H1 (cell line): Measurements from ENCODE around the gene TEX10.

Experiments used
- BCL11A ChIP-seq, 2 experiments: IDR thresholded peaks; one replicate each; pipeline ENCODE4 v1.6.1; 2011; ENCODE audit warnings: low read depth in 2 of 2, low read length in 2 of 2, mild to moderate bottlenecking in 2 of 2
- GABPA ChIP-seq: IDR thresholded peaks from 2 replicates; pipeline ENCODE4 v1.6.1; 2011; ENCODE audit warnings: mild to moderate bottlenecking, low read length, moderate library complexity, borderline replicate concordance; ENCODE audit not compliant: insufficient read depth
- POLR2AphosphoS5 ChIP-seq: IDR thresholded peaks from 2 replicates; pipeline ENCODE4 v1.6.1; 2011; ENCODE audit warnings: low read depth, low read length
- SIN3A ChIP-seq, 2 experiments: IDR thresholded peaks in 1 of 2; conservative IDR thresholded peaks in 1 of 2; 2 replicates each; pipeline ENCODE4 v1.6.1; 2011 to 2012; ENCODE audit warnings: low read length in 2 of 2, improper control_type of control experiment in 1 of 2, low read depth in 1 of 2, mild to moderate bottlenecking in 1 of 2
- TF ChIP-seq, protein P1 (sequence below), 3 experiments: IDR thresholded peaks; 1 replicate in 2 of 3; 2 replicates in 1 of 3; pipeline versions ENCODE4 v1.5.1 to v1.6.1; 2011; ENCODE audit warnings: low read length in 3 of 3, mild to moderate bottlenecking in 3 of 3, inconsistent platforms in 2 of 3, low read depth in 1 of 3, moderate library complexity in 1 of 3; ENCODE audit not compliant: insufficient read depth in 1 of 3; ENCODE audit errors: control extremely low read depth in 1 of 3
- TF ChIP-seq, protein P2 (sequence below): IDR thresholded peaks from 2 replicates; pipeline ENCODE4 v1.6.1; 2012; ENCODE audit warnings: low read length, inconsistent platforms

DNA sequence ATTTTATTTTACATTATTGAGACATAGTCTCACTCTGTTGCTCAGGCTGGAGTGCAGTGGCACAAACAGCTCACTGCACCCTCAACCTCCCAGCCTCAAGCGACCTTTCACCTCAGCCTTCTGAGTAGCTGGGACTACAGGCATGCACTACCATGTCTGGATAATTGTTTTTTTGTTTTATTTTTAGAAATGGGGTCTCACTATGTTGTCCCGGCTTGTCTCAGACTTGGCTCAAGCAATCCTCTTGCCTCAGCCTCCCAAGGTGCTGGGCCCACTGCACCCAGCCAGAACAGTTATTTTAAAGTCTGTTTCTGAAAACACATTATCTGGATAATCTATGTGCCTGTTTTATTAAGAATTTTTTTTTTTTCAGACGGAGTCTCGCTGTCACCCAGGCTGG lies 62.0 kb downstream of the TEX10 start:
- TF ChIP-seq GABPA (no peak), BCL11A (IDR thresholded peaks at IDR 0.05; ENCODE audit: low read depth in 2 of 2, low read length in 2 of 2) (no peak), POLR2AphosphoS5 (no peak), SIN3A (conservative IDR thresholded peaks at IDR 0.05 in 1 of 2, IDR thresholded peaks at IDR 0.05 in 1 of 2; ENCODE audit: low read depth in 1 of 2, low read length in 2 of 2) (no peak)
- TF ChIP-seq, protein P1, sequence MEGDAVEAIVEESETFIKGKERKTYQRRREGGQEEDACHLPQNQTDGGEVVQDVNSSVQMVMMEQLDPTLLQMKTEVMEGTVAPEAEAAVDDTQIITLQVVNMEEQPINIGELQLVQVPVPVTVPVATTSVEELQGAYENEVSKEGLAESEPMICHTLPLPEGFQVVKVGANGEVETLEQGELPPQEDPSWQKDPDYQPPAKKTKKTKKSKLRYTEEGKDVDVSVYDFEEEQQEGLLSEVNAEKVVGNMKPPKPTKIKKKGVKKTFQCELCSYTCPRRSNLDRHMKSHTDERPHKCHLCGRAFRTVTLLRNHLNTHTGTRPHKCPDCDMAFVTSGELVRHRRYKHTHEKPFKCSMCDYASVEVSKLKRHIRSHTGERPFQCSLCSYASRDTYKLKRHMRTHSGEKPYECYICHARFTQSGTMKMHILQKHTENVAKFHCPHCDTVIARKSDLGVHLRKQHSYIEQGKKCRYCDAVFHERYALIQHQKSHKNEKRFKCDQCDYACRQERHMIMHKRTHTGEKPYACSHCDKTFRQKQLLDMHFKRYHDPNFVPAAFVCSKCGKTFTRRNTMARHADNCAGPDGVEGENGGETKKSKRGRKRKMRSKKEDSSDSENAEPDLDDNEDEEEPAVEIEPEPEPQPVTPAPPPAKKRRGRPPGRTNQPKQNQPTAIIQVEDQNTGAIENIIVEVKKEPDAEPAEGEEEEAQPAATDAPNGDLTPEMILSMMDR (IDR thresholded peaks at IDR 0.05; ENCODE audit: control extremely low read depth in 1 of 3, insufficient read depth in 1 of 3, low read depth in 1 of 3, low read length in 3 of 3) = no peak
- TF ChIP-seq, protein P2, sequence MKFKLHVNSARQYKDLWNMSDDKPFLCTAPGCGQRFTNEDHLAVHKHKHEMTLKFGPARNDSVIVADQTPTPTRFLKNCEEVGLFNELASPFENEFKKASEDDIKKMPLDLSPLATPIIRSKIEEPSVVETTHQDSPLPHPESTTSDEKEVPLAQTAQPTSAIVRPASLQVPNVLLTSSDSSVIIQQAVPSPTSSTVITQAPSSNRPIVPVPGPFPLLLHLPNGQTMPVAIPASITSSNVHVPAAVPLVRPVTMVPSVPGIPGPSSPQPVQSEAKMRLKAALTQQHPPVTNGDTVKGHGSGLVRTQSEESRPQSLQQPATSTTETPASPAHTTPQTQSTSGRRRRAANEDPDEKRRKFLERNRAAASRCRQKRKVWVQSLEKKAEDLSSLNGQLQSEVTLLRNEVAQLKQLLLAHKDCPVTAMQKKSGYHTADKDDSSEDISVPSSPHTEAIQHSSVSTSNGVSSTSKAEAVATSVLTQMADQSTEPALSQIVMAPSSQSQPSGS = no peak
